Inferior parietal cortex (tissue), 1 donor: Measurements from ENCODE around the gene DNAL1.
"Not testable (repeated sequence)": the region's sequence is repeated elsewhere in the genome, so short reads cannot be mapped to it uniquely, and the experiment has no call there.

Experiments
- DNase-seq: peaks from one replicate; pipeline ENCODE4 v3.0.0-alpha.2; 2016; ENCODE audit errors: extremely low spot score

The DNAL1 gene

DNA sequence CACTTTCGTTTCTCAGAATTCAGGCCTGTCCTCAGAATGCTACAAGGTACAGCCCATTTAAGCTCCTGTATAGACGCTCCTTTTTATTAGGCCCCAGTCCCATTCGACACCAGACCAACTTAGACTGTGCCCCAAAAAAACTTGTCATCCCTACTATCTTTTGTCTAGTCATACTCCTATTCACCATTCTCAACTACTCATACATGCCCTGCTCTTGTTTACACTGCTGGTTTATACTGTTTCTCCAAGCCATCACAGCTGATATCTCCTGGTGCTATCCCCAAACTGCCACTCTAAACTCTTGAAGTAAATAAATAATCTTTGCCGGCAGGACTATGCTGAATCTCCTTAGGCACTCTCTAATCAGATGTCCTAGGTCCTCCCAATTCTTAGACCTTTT, 63.3 kb downstream of the DNAL1 start:
- DNase-seq, result not testable (repeated sequence)

- no peak for DNase-seq
Measured at GRCh38 chr14:73709904-73710469, 65.2 kb downstream of the DNAL1 start.

DNA sequence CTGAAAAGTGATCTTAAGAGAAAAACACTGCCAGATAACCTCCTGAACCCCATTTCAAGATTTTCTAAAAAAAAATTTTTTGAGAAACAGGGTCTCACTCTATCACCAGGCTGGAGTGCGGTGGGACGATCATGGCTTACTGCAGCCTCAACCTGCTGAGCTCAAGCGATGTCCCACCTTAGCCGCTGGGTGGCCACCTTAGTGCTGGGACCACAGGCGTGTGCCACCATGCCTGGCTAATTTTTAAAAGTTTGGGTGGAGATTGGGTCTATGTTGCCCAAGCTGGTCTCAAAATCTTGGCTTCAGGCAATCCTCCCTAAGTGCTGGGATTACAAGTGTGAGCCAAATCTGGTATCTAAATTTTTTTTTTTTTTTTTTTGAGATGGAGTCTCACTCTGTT, 66.0 kb downstream of the DNAL1 start:
- no peak for DNase-seq

GRCh38 chr14:73712071-73712506, 67.3 kb downstream of the DNAL1 start:
- DNase-seq, result no peak

- DNase-seq, result peak; percentile 45
Measured at GRCh38 chr14:73712540-73713180, 67.9 kb downstream of the DNAL1 start.

- no peak for DNase-seq
Measured at GRCh38 chr14:73713206-73713802, 68.5 kb downstream of the DNAL1 start.

DNA sequence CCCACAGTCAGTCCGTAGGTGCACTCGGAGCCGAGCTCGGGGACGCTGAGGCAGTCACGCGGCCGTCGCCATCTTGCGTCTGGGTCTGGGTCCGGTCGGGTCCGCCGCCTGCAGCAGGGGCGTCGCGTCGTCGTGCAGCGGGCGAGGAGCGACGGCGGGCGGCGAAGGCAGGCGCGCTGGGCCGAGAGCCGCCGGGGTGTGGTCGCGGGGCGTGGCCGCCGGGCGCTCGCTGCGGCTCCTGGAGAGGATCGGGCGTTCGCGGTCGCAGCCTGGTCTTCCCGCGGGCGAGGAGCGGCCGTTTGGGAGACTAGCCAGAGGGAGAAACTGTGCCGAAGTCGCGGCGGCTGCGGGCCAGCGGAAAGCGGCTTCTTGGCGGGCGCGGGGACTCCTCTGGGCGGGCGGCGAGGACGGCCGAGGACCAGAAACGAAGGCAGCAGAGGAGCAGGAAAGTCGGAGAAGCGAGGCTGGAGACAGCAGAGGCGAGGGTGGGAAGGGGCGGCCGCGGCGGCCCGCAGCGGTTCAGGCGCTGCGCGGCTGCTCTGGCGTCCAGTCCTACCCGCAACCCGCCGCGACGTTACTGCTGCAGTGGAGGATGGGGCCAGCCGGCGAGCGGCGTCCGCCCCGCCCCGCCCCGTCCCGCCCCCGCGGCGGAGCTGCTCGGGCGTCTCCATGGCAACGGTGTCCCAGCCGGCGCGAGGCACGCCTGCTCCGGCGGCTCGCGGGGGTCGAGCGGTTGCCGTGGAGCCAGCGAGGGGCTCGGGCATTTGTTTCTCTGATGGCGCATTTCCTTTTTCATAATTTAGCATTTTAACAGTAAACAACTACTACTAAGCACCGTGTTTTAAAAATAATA, 69.2 kb downstream of the DNAL1 start, which contains the start of gene PNMA1:
Gene PNMA1, minus strand, starts transcription at position 582 of the 853 bp plus-strand sequence. CDS start 745 bp downstream, outside the sequence.
- DNase-seq, result peak; percentile 84

GRCh38 chr14:73714656-73715081, 69.9 kb downstream of the DNAL1 start:
- DNase-seq, result peak; percentile 47

DNA sequence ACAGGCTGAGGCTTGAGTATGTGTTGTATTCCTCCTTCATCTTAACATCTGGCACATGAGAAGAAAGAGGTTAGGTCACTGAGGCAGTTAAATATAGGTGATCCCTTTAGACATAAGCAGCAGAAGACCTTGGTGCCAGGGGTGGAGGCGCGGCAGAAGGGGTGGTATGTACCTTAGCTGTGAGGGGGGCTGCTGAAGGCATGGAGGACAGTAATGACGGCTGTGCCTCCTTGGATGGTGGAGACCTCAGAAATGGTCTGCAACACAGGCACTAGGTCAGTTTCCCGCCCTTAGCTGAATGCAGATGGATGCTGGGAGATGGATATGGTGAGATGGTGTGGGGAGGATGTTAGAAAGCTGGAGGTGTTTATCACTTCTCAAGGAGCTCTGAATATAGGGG, 70.9 kb downstream of the DNAL1 start:
- DNase-seq, result no peak

- no peak for DNase-seq
Measured at GRCh38 chr14:73717266-73717665, 72.5 kb downstream of the DNAL1 start.

DNA sequence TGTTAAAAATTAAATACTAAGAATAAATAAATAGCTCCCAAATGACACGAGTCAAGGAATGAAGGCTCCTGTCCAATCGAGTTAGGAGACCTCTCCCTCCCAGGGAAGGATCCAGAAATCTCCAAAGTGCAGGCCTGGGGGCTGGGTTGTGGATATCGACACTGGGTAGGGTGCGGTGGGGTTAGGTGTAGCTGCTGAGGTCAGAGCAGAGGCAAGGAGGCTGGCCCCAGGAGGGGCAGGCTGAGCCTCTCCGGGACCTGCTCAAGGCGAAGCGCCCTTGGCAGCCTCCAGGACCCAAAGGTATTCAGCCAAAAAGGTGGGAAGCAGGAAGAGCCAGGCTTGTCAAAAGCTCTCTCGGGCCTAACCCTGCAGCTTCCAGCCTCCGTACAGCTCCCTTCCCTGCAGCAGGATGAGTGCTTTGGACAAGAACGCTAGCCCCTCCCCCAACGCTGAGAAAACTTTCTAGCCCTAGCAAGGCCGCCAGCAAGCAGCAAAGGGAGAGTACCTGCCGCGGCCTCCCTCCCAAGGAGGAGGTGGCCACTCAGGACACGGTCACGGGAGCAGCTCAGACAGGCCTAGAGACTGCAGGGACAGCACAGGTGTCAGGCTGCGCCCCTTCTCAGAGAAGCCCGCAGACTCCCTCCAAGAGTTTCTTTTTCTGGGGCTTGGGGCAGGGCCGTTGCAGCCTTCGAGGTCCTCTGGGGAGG, 73.1 kb downstream of the DNAL1 start:
- DNase-seq, result no peak

GRCh38 chr14:73718418-73719251, 73.8 kb downstream of the DNAL1 start:
- peak; percentile 54 for DNase-seq

DNA sequence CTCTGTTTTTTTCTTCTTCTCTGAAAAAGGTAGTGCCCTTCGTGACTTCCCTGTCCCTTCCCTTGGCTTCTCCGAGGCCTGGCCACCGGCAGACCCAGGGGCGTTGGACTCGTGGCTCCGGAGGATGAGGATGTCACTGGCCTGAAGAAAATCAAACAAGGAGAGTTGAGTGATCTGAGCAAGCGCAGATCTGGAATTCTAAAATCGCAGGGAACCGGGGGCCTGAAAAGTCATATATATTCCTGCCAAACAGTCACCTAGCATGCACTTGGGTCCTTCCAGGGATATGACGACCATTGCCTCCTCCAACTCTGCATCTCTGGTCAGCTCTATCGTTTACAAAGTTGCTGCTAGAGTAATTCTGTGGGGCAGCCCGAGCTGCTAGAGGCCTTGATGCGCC, 74.6 kb downstream of the DNAL1 start:
- DNase-seq, result no peak

DNA sequence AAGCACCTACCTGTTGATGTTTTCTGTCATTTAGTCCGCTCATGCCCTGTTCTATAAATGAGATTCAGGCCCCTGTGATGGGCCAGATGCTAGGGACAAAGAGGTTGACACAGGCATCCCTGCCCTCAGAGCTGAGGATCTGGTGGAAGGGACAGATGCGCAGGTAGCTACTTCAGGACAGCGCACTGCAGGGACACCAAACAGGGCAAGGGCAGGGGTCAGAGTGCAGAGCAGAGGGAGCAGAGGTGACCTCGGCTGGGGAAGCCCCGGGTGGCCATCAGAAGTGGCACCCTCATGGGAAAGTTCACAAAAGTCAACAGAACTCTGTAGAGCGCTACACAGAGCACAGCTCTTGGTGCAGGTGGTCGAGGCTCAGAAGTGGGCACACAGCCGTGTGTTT, 75.0 kb downstream of the DNAL1 start:
- DNase-seq, result no peak

DNA sequence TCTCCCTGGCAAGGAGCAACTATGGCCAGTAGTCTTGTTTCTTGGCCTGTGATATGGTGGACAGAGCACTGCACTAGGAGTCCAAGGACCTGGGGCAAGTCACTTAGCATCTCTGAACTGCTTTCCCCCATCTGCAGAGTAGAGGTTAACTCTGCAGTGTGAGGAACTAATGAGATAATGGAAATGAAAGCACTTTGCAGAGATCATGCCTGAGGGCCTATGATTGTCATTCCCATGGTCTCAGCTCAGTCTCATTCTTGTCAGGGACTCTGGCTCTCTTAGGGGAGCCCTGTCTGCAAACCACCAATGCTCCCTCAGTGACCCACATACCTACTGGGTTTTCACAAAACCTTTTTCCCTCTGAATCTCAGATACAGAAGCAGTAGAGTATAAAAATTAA, 75.8 kb downstream of the DNAL1 start:
- DNase-seq, result no peak

DNA sequence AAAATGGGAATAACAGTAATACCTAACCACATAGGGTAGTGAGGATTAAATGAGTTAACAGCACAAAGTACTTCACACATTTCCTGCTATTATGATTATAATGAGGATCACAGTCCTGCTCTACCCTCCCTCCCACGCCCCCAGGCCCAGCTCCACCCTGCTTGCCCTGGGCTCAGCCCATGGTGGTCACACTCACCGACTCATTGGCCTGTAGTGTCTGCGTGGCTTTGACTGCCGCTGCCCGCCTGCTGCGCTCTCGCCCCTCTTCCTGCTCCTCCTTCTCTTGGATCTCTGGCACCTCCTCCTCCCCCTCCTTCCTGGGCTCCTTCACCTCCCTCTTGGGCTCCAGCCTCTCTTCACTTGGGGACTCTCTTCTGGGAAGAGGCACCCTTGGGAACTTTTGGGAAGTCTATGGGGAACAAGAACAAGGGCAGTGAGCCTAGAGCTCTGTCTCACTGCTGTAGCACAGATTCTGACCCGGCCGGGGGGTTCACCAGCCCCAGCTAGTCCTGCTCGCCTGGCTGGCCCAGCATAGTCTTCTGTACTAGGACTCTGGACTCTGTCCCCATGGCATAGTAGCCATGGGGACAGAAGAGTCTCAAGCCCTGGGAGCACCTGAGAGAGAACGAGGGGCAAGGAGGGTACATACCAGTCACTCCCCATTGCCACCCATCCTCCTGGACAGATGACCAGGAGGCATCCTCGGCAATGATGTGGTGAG, 76.5 kb downstream of the DNAL1 start:
- DNase-seq, result no peak

DNA sequence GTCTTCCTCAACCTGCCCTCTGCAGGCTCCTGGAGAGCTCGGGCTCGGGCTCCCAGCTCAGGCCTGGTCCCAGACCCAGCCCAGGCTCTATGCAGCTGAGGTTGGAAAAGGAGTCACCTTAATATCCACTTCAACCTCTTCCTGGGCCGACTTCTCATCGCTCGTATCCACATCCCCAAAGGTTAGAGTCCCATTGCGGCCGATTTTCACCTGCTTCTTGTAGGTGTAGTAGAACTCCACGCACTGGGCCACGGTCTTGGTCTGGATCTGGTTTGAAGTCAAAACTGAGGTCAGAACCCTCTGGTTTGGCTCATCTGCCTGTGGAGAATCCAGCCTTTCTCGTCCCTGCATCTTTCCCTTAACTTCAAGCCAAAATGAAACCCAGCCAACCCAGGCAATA, 77.8 kb downstream of the DNAL1 start:
- no peak for DNase-seq

GRCh38 chr14:73723406-73723796, 78.6 kb downstream of the DNAL1 start:
- DNase-seq, result no peak

DNA sequence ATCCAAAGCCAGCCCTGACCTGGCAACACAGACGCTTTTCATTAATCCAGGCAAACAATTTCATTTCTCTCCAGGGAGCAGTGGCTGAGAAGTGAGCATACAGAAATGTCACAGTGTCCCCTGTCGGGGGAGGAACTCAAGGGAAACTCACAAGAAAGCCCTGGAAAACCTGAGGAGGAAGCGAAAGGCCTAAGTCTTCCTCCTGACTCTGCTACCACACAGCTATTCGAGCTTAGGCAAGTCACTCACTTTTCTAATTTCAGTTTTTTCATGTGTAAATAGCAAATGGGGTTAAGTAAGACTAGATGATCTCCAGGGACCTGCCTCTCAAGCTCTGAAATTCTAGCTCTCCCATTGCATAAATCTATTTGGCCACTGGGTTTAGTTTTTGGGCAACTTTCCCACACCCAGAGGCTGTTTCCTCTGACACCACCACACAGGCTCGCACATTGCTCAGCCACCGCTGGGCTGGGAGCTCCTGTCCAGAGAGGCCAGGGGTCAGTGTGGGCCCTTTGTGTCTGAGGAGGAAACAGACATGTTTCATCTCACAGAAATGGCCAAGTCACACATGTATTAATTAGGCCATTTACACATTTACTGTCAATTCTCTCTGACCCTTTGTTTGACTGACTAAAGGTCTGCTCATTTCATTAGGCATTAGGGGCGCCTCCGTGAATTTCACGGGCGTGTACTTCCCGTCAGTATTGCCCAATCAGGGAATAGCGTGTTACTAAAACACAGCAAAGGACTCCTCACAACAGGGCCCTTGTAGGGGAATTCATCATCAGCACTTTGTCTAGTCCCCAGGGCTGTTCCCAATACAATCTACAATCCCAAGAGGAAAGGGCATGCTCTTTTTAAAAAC, 79.2 kb downstream of the DNAL1 start:
- no peak for DNase-seq
